ENCODE measurements around the gene ELK1. TPM values are rescaled to one million over a fixed set of nuclear protein-coding genes. Genes with fewer than 3 reads are reported as not detected.

ELK1 gene
- total RNA-seq, 1 donor from 2014 or later = 21.3 TPM

GRCh38 chrX:47644557-47645091, 5.7 kb downstream of the ELK1 start:
- intact Hi-C loops (cut with micrococcal nuclease) = no loop called here
- Histone ChIP-seq H3K4me3 (no peak overlapping the region), H3K27ac (replicated peaks) (no peak overlapping the region), H3K9me3 (replicated peaks) (no peaks in the 10 kb centered on the region), H3K27me3 (ENCODE audit: low read depth) (no peaks in the 10 kb centered on the region), H3K36me3 (peaks cover 18% of the 10 kb centered on the region), H3K4me1 (peaks cover 27% of the 10 kb centered on the region)
- no peak for DNase-seq
- peak; percentile 55 for TF ChIP-seq CTCF (IDR thresholded peaks at IDR 0.05; ENCODE audit: borderline replicate concordance)

- Histone ChIP-seq H3K36me3 (peaks cover 23% of the 10 kb centered on the region), H3K9me3 (replicated peaks) (no peaks in the 10 kb centered on the region)
- peak; percentile 52 for TF ChIP-seq CTCF (IDR thresholded peaks at IDR 0.05; ENCODE audit: borderline replicate concordance)
Observed at GRCh38 chrX:47643926-47644325, 6.4 kb downstream of the ELK1 start.

GRCh38 chrX:47638816-47639215, 11.5 kb downstream of the ELK1 start:
- Histone ChIP-seq H3K9me3 (replicated peaks) (no peaks in the 10 kb centered on the region), H3K36me3 (peaks cover 46% of the 10 kb centered on the region), H3K27me3 (ENCODE audit: low read depth) (no peaks in the 10 kb centered on the region), H3K4me1 (peaks cover 5% of the 10 kb centered on the region), H3K4me3 (no peak overlapping the region), H3K27ac (replicated peaks) (no peak overlapping the region)
- DNase-seq = no peak
- TF ChIP-seq CTCF (IDR thresholded peaks at IDR 0.05; ENCODE audit: borderline replicate concordance) = no peak
- intact Hi-C loops (cut with micrococcal nuclease) = no loop called here

More at GRCh38 chrX:47643926-47644325, 6.4 kb downstream of the ELK1 start:
- intact Hi-C loops (cut with micrococcal nuclease) = no loop called here
- Histone ChIP-seq H3K4me1 (peaks cover 21% of the 10 kb centered on the region), H3K4me3 (no peak overlapping the region), H3K27me3 (ENCODE audit: low read depth) (no peaks in the 10 kb centered on the region), H3K27ac (replicated peaks) (peak overlapping the region; percentile 56)
- no peak for DNase-seq

- TF ChIP-seq CTCF (IDR thresholded peaks at IDR 0.05; ENCODE audit: borderline replicate concordance) = no peak
- Histone ChIP-seq H3K36me3 (peaks cover 46% of the 10 kb centered on the region), H3K27me3 (ENCODE audit: low read depth) (no peaks in the 10 kb centered on the region), H3K27ac (replicated peaks) (no peak overlapping the region), H3K4me3 (peak overlapping the region; percentile 43), H3K9me3 (replicated peaks) (no peaks in the 10 kb centered on the region), H3K4me1 (no peaks in the 10 kb centered on the region)
- intact Hi-C loops (cut with micrococcal nuclease) = no loop called here
- DNase-seq = peak; percentile 25
Observed at GRCh38 chrX:47637546-47638195, 12.7 kb downstream of the ELK1 start.

GRCh38 chrX:47634871-47635575, 15.3 kb downstream of the ELK1 start:
- no peak for TF ChIP-seq CTCF (IDR thresholded peaks at IDR 0.05; ENCODE audit: borderline replicate concordance)
- intact Hi-C loops (cut with micrococcal nuclease) = no loop called here
- no peaks in the 10 kb centered on the region for H3K4me1 ChIP-seq
- no peaks in the 10 kb centered on the region for H3K27me3 ChIP-seq (ENCODE audit: low read depth)
- no peak for DNase-seq
- peaks cover 32% of the 10 kb centered on the region for H3K36me3 ChIP-seq
- no peak overlapping the region for H3K4me3 ChIP-seq
- no peak overlapping the region for H3K27ac ChIP-seq (replicated peaks)
- H3K9me3 ChIP-seq (replicated peaks) = no peaks in the 10 kb centered on the region

Data from left ventricle myocardium inferior (tissue), 1 donor.